BE2C (cell line): ENCODE measurements around the gene DUOXA2.

ENCODE experiments used
- DNase-seq: peaks from one replicate; pipeline ENCODE4 v3.0.0-alpha.2; 2020
- H3K27me3 ChIP-seq: fragments of 250-450 bp; sonication (Bioruptor Pico); 2 replicates; pipeline ENCODE4 v1.5.1; 2020; ENCODE audit warnings: mild to moderate bottlenecking
- H3K36me3 ChIP-seq: fragments of 250-450 bp; sonication (Bioruptor Pico); 2 replicates; pipeline ENCODE4 v1.5.1; 2020; ENCODE audit warnings: mild to moderate bottlenecking
- H3K4me1 ChIP-seq: fragments of 250-450 bp; sonication (Bioruptor Pico); 2 replicates; pipeline ENCODE4 v1.5.1; 2020
- H3K4me3 ChIP-seq: 2 replicates; pipeline ENCODE4 v1.5.1; 2011; ENCODE audit warnings: low read depth, low read length
- H3K9me3 ChIP-seq: fragments of 250-450 bp; sonication (Bioruptor Pico); 2 replicates; pipeline ENCODE4 v1.5.1; 2020
- CTCF ChIP-seq: IDR thresholded peaks from 2 replicates; pipeline ENCODE4 v1.5.1; 2012; ENCODE audit warnings: mild to moderate bottlenecking, low read depth, low read length

The DUOXA2 gene

GRCh38 chr15:45116482-45117307, 2.6 kb downstream of the DUOXA2 start:
- no peak for TF ChIP-seq CTCF
- Histone ChIP-seq H3K36me3 (no peaks in the 10 kb centered on the region), H3K27me3 (peaks cover 37% of the 10 kb centered on the region), H3K4me3 (no peak overlapping the region), H3K9me3 (no peaks in the 10 kb centered on the region), H3K4me1 (no peaks in the 10 kb centered on the region; the same call in 1 of the 2 replicates)
- DNase-seq = no peak

- Histone ChIP-seq H3K4me3 (no peak overlapping the region), H3K27me3 (peaks cover 29% of the 10 kb centered on the region), H3K4me1 (no peaks in the 10 kb centered on the region; the same call in 1 of the 2 replicates), H3K9me3 (no peaks in the 10 kb centered on the region), H3K36me3 (no peaks in the 10 kb centered on the region)
- DNase-seq = no peak
- TF ChIP-seq CTCF = no peak
These were observed 3.4 kb downstream of the DUOXA2 start for GRCh38 chr15:45117308-45118130.

- no peaks in the 10 kb centered on the region for H3K36me3 ChIP-seq
- peak; percentile 94 for DNase-seq
- H3K27me3 ChIP-seq = peaks cover 22% of the 10 kb centered on the region
- no peaks in the 10 kb centered on the region for H3K4me1 ChIP-seq
- TF ChIP-seq CTCF = peak; percentile 100
- H3K9me3 ChIP-seq = no peaks in the 10 kb centered on the region
- H3K4me3 ChIP-seq = no peak overlapping the region
These were observed 4.0 kb downstream of the DUOXA2 start for GRCh38 chr15:45118131-45118588.

GRCh38 chr15:45118996-45119395, 4.9 kb downstream of the DUOXA2 start:
- Histone ChIP-seq H3K4me3 (no peak overlapping the region), H3K9me3 (no peaks in the 10 kb centered on the region), H3K4me1 (no peaks in the 10 kb centered on the region), H3K36me3 (no peaks in the 10 kb centered on the region), H3K27me3 (peaks cover 14% of the 10 kb centered on the region)
- no peak for TF ChIP-seq CTCF
- no peak for DNase-seq

- Histone ChIP-seq H3K4me3 (no peak overlapping the region), H3K9me3 (no peaks in the 10 kb centered on the region), H3K36me3 (no peaks in the 10 kb centered on the region), H3K27me3 (0 out of 2 replicates have a peak, but pooled peaks cover under 1% of the 10 kb centered on the region), H3K4me1 (no peaks in the 10 kb centered on the region)
- TF ChIP-seq CTCF = no peak
- no peak for DNase-seq
These were observed 6.2 kb downstream of the DUOXA2 start for GRCh38 chr15:45120081-45120972.
